ENCODE results near the gene KMT2C.
"Not testable (repeated sequence)": the region's sequence is repeated elsewhere in the genome, so short reads cannot be mapped to it uniquely, and the experiment has no call there.

DNA sequence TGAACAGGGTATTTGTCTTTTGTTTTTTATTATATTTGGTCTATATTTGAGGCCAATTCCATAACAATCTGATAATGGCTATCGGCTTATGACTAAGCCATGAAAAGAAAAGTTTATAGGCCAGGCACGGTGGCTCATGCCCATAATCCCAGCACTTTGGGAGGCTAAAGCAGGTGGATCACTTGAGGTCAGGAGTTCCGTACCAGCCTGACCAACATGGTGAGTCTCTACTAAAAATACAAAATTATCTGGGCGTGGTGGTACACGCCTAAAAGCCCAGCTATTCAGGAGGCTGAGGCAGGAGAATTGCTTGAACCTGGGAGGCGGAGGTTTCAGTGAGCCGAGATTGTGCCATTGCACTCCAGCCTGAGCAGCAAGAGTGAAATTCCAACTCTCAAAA lies 227.0 kb downstream of the KMT2C start:
- TF ChIP-seq, protein P1, sequence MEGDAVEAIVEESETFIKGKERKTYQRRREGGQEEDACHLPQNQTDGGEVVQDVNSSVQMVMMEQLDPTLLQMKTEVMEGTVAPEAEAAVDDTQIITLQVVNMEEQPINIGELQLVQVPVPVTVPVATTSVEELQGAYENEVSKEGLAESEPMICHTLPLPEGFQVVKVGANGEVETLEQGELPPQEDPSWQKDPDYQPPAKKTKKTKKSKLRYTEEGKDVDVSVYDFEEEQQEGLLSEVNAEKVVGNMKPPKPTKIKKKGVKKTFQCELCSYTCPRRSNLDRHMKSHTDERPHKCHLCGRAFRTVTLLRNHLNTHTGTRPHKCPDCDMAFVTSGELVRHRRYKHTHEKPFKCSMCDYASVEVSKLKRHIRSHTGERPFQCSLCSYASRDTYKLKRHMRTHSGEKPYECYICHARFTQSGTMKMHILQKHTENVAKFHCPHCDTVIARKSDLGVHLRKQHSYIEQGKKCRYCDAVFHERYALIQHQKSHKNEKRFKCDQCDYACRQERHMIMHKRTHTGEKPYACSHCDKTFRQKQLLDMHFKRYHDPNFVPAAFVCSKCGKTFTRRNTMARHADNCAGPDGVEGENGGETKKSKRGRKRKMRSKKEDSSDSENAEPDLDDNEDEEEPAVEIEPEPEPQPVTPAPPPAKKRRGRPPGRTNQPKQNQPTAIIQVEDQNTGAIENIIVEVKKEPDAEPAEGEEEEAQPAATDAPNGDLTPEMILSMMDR (IDR thresholded peaks at IDR 0.05; ENCODE audit: low read length): not testable (repeated sequence)
- not testable (repeated sequence) for TF ChIP-seq EZH2 (IDR thresholded peaks at IDR 0.05; ENCODE audit: borderline replicate concordance, low read length)
